ENCODE results near the gene ZNF501. TPM values are rescaled to one million over a fixed set of nuclear protein-coding genes. Genes with fewer than 3 reads are reported as not detected.

Gene ZNF501
- total RNA-seq = 1 to 10 TPM; 3.6 to 6.2 TPM

- Mint-ChIP-seq H3K27me3 (ENCODE audit: low read depth) (no peaks in the 10 kb centered on the region), H3K4me3 (peak within 1 kb of the TSS; percentile 99), H3K9me3 (peaks cover 45% of the 10 kb centered on the region in 2 donors), H3K27ac (peak within 1 kb of the TSS; percentile 85), H3K36me3 (ENCODE audit: insufficient read depth in 2 of 2) (peaks cover 43 to 69% of the 10 kb centered on the region in 2 donors), H3K4me1 (ENCODE audit: low read depth) (peaks cover 17% of the 10 kb centered on the region)
- DNase-seq = peak; percentile 82 to 86
- peak; percentile 99 for ATAC-seq (replicated peaks in 1 of 2)
Observed at GRCh38 chr3:44729384-44729910, at the start of gene ZNF501. Gene ZNF501 (plus strand): TSS chr3:44729635. CDS start chr3:44734422, 4,787 bp downstream.

GRCh38 chr3:44680921-44681455 lies 48.4 kb upstream of the ZNF501 start:
- ATAC-seq (replicated peaks in 1 of 2) (no peak), DNase-seq (no peak)
- peaks cover 25 to 40% of the 10 kb centered on the region in 2 donors for H3K36me3 Mint-ChIP-seq (ENCODE audit: insufficient read depth in 2 of 2)
- H3K4me3 Mint-ChIP-seq = no peak overlapping the region
- no peak overlapping the region for H3K27ac Mint-ChIP-seq
- H3K4me1 Mint-ChIP-seq (ENCODE audit: low read depth) = peaks cover 13% of the 10 kb centered on the region
- H3K27me3 Mint-ChIP-seq (ENCODE audit: low read depth) = no peaks in the 10 kb centered on the region
- H3K9me3 Mint-ChIP-seq = peaks cover 17 to 24% of the 10 kb centered on the region in 2 donors

- ATAC-seq (replicated peaks in 1 of 2) = no peak
- Mint-ChIP-seq H3K36me3 (ENCODE audit: insufficient read depth in 2 of 2) (peaks cover 30 to 50% of the 10 kb centered on the region in 2 donors), H3K4me1 (ENCODE audit: low read depth) (peaks cover 13% of the 10 kb centered on the region), H3K4me3 (no peak overlapping the region), H3K9me3 (peaks cover 24 to 30% of the 10 kb centered on the region in 2 donors), H3K27me3 (ENCODE audit: low read depth) (no peaks in the 10 kb centered on the region), H3K27ac (no peak overlapping the region)
- DNase-seq = no peak
Observed at GRCh38 chr3:44682182-44682896, 47.1 kb upstream of the ZNF501 start.

GRCh38 chr3:44685128-44685800 lies 44.2 kb upstream of the ZNF501 start:
- Mint-ChIP-seq H3K27ac (peak overlapping the region; percentile 76), H3K27me3 (ENCODE audit: low read depth) (peaks cover 7% of the 10 kb centered on the region), H3K36me3 (ENCODE audit: insufficient read depth in 2 of 2) (peaks cover 37 to 57% of the 10 kb centered on the region in 2 donors), H3K4me1 (ENCODE audit: low read depth) (peaks cover 13% of the 10 kb centered on the region), H3K9me3 (peaks cover 31 to 37% of the 10 kb centered on the region in 2 donors), H3K4me3 (peak overlapping the region; percentile 87 to 88)
- ATAC-seq (replicated peaks in 1 of 2) (peak; percentile 90 to 95), DNase-seq (peak; percentile 73 to 76)

GRCh38 chr3:44687898-44688297 lies 41.5 kb upstream of the ZNF501 start:
- Mint-ChIP-seq H3K4me3 (no peak overlapping the region), H3K27me3 (ENCODE audit: low read depth) (peaks cover 27% of the 10 kb centered on the region), H3K9me3 (peaks cover 27 to 33% of the 10 kb centered on the region in 2 donors), H3K4me1 (ENCODE audit: low read depth) (peaks cover 13% of the 10 kb centered on the region), H3K36me3 (ENCODE audit: insufficient read depth in 2 of 2) (peaks cover 30 to 45% of the 10 kb centered on the region in 2 donors), H3K27ac (no peak overlapping the region)
- DNase-seq (no peak), ATAC-seq (replicated peaks in 1 of 2) (no peak)

- peak; percentile 86 for ATAC-seq (replicated peaks in 1 of 2)
- Mint-ChIP-seq H3K4me3 (peak within 1 kb of the TSS; percentile 93 to 95), H3K27ac (peak within 1 kb of the TSS; percentile 30), H3K9me3 (peaks cover 17 to 23% of the 10 kb centered on the region in 2 donors), H3K27me3 (ENCODE audit: low read depth) (no peaks in the 10 kb centered on the region), H3K36me3 (ENCODE audit: insufficient read depth in 2 of 2) (peaks cover 24 to 48% of the 10 kb centered on the region in 2 donors), H3K4me1 (ENCODE audit: low read depth) (peaks cover 13% of the 10 kb centered on the region)
- peak; percentile 53 to 56 for DNase-seq
Observed at GRCh38 chr3:44712455-44713075, 16.9 kb upstream of the ZNF501 start, which contains the start of gene ZNF502. Gene ZNF502 (plus strand): TSS chr3:44712660. CDS start chr3:44720262, 7,602 bp downstream.

- no peaks in the 10 kb centered on the region for H3K27me3 Mint-ChIP-seq (ENCODE audit: low read depth)
- DNase-seq (no peak), ATAC-seq (replicated peaks in 1 of 2) (no peak)
- no peaks in the 10 kb centered on the region for H3K4me1 Mint-ChIP-seq (ENCODE audit: low read depth)
- H3K27ac Mint-ChIP-seq = no peak overlapping the region
- no peak overlapping the region for H3K4me3 Mint-ChIP-seq
- peaks cover 48 to 67% of the 10 kb centered on the region in 2 donors for H3K36me3 Mint-ChIP-seq (ENCODE audit: insufficient read depth in 2 of 2)
- peaks cover 29 to 51% of the 10 kb centered on the region in 2 donors for H3K9me3 Mint-ChIP-seq
Observed at GRCh38 chr3:44721231-44722102, 8.0 kb upstream of the ZNF501 start.

- Mint-ChIP-seq H3K27me3 (ENCODE audit: low read depth) (no peaks in the 10 kb centered on the region), H3K36me3 (ENCODE audit: insufficient read depth in 2 of 2) (peaks cover 44 to 62% of the 10 kb centered on the region in 2 donors), H3K9me3 (peaks cover 29 to 51% of the 10 kb centered on the region in 2 donors), H3K4me3 (no peak overlapping the region), H3K4me1 (ENCODE audit: low read depth) (no peaks in the 10 kb centered on the region), H3K27ac (no peak overlapping the region)
- ATAC-seq (replicated peaks in 1 of 2) = no peak
- no peak for DNase-seq
Observed at GRCh38 chr3:44722103-44722401, 7.4 kb upstream of the ZNF501 start.

- H3K4me3 Mint-ChIP-seq = no peak overlapping the region
- H3K36me3 Mint-ChIP-seq (ENCODE audit: insufficient read depth in 2 of 2) = peaks cover 38 to 61% of the 10 kb centered on the region in 2 donors
- no peaks in the 10 kb centered on the region for H3K27me3 Mint-ChIP-seq (ENCODE audit: low read depth)
- no peak for DNase-seq
- peaks cover 8% of the 10 kb centered on the region for H3K4me1 Mint-ChIP-seq (ENCODE audit: low read depth)
- no peak overlapping the region for H3K27ac Mint-ChIP-seq
- peaks cover 32 to 37% of the 10 kb centered on the region in 2 donors for H3K9me3 Mint-ChIP-seq
- no peak for ATAC-seq (replicated peaks in 1 of 2)
Observed at GRCh38 chr3:44734646-44735168, 5.3 kb downstream of the ZNF501 start.

- Mint-ChIP-seq H3K27ac (peak overlapping the region; percentile 95), H3K4me1 (ENCODE audit: low read depth) (peaks cover 29% of the 10 kb centered on the region), H3K36me3 (ENCODE audit: insufficient read depth in 2 of 2) (peaks cover 21 to 59% of the 10 kb centered on the region in 2 donors), H3K27me3 (ENCODE audit: low read depth) (no peaks in the 10 kb centered on the region), H3K9me3 (peaks cover 6 to 10% of the 10 kb centered on the region in 2 donors), H3K4me3 (peak overlapping the region; percentile 90 to 98)
- DNase-seq (peak in 1 of 2 donors; percentile 6), ATAC-seq (replicated peaks in 1 of 2) (peak in 1 of 2 donors; percentile 6)
Observed at GRCh38 chr3:44761101-44761423, 31.6 kb downstream of the ZNF501 start.

- peaks cover 29% of the 10 kb centered on the region for H3K4me1 Mint-ChIP-seq (ENCODE audit: low read depth)
- no peaks in the 10 kb centered on the region for H3K27me3 Mint-ChIP-seq (ENCODE audit: low read depth)
- peaks cover 6 to 10% of the 10 kb centered on the region in 2 donors for H3K9me3 Mint-ChIP-seq
- ATAC-seq (replicated peaks in 1 of 2) (peak; percentile 95 to 97), DNase-seq (peak; percentile 98)
- H3K4me3 Mint-ChIP-seq = peak within 1 kb of the TSS; percentile 90 to 98
- peaks cover 23 to 58% of the 10 kb centered on the region in 2 donors for H3K36me3 Mint-ChIP-seq (ENCODE audit: insufficient read depth in 2 of 2)
- H3K27ac Mint-ChIP-seq = peak within 1 kb of the TSS; percentile 95
Observed at GRCh38 chr3:44761424-44762169, 32.2 kb downstream of the ZNF501 start, which contains the start of the genes KIAA1143 and KIF15. Gene KIAA1143 (minus strand): TSS chr3:44761619. CDS start chr3:44761602, 17 bp downstream. Gene KIF15 (plus strand): TSS chr3:44761794. CDS start chr3:44761866, 72 bp downstream.
